Naive thymus-derived CD8-positive, alpha-beta T cell (primary cell): ENCODE data around the gene EMC7. TPM values are rescaled to one million over a fixed set of nuclear protein-coding genes. Genes with fewer than 3 reads are reported as not detected.
"Not testable (repeated sequence)": the region's sequence is repeated elsewhere in the genome, so short reads cannot be mapped to it uniquely, and the experiment has no call there.

ENCODE experiments used
- ATAC-seq, 2 donors: fragments of 150-1000 bp; cut with Tn5 transposase in 1 of 2; sonication (Bioruptor Pico), chemical (Tn5 transposase) in 1 of 2; 1 replicate in 1 of 2; 2 replicates in 1 of 2; pipeline ENCODE4 v1.10.0; 2021; ENCODE audit warnings: mild to moderate bottlenecking in 2 of 2, moderate library complexity in 2 of 2
- POLR2A ChIA-PET: fragments of 350-600 bp; sonication (Branson Sonifier 250); formaldehyde crosslinking; loops from one replicate; lab custom pipeline; 2021; ENCODE audit warnings: antibody characterized with exemption; lab: Charles Lee
- DNase-seq, 10 donors: peaks; one replicate each; pipeline versions ENCODE4 v3.0.0 to v3.0.0-alpha.2; 2020 to 2022
- H3K27ac Mint-ChIP-seq, 10 donors: one replicate each; pipeline ENCODE4 v1.8.0; 2020 to 2022; ENCODE audit warnings: mild to moderate bottlenecking in 10 of 10, mixed read lengths in 10 of 10, moderate library complexity in 4 of 10, inconsistent platforms in 1 of 10
- H3K27me3 Mint-ChIP-seq, 5 donors: one replicate each; pipeline ENCODE4 v1.8.0; 2021 to 2022; ENCODE audit warnings: mixed read lengths in 5 of 5
- H3K36me3 Mint-ChIP-seq, 3 donors: one replicate each; pipeline ENCODE4 v1.8.0; 2020 to 2022; ENCODE audit warnings: mixed read lengths in 3 of 3, mild to moderate bottlenecking in 2 of 3, inconsistent platforms in 1 of 3
- H3K4me1 Mint-ChIP-seq, 4 donors: one replicate each; pipeline ENCODE4 v1.8.0; 2021 to 2022; ENCODE audit warnings: mixed read lengths in 4 of 4
- H3K4me3 Mint-ChIP-seq, 10 donors: one replicate each; pipeline ENCODE4 v1.8.0; 2020 to 2022; ENCODE audit warnings: mild to moderate bottlenecking in 10 of 10, mixed read lengths in 10 of 10, moderate library complexity in 6 of 10, inconsistent platforms in 1 of 10
- H3K9me3 Mint-ChIP-seq, 9 donors: one replicate each; pipeline ENCODE4 v1.8.0; 2020 to 2022; ENCODE audit warnings: mixed read lengths in 9 of 9, mild to moderate bottlenecking in 3 of 9, inconsistent platforms in 1 of 9, moderate library complexity in 1 of 9
- polyA plus RNA-seq, 3 donors: library from polyadenylated mRNA; unstranded; fragments of 300-500 nt; fragmentation: Illumina TruSeq; gene quantifications; one replicate each; pipeline ENCODE4 v1.2.3, GENCODE V29; 2021
- total RNA-seq, 8 experiments: library from RNA in 2 of 8; stranded (reverse) in 2 of 8; gene quantifications; one replicate each; pipeline ENCODE4 v1.2.3 and lab custom pipeline; 2021 to 2026

EMC7 gene
- total RNA-seq, result 10 to 100 TPM; 32.9 TPM
- 100 to 1,000 TPM in 1 of 3 donors, 10 to 100 TPM in 2; 88.0 to 116 (median 91.5) TPM for polyA plus RNA-seq
- 15.8 to 41.0 (median 19.8) reads per million in 6 experiments for total RNA-seq (lab: John Stamatoyannopoulos, UW)

DNA sequence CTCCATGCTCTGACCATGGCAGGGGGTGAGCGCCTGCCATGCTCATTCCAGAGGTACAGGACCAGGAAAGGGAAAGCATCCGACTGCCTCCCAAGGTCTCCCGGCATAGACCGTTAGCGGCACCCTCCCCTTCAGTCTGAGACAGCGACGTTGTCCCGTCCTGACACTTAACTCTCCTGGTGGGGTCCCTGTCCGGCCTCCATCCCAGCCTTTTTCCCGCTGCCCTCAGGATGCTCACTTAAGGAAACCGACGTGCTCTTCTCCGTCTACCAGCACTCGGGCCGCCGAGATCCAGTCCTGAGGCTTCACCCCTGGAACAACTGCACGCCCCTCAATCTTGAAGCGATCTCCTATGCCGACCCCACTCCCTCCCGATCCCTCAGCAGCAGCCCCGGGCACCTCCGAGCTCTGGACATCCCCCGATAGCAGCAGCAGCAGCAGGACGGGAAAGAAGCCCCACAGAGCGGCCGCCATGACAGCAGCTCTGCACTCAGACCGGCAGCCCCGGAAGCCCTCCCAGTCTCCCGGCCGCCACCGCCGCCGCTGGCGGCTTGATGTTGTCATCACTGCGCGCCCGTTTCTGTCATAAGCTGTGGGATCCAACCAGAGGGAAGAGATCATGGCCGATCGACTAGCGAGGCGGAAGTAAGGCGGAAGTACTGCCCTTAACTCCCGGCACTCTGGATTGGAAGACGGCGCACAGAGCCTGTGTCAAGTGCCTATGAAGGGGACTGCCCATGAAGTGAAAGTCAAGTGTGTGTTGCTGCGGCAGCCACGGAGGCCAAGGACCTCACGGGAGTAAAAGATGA lies at the start of gene EMC7, which contains the start of gene PGBD4:
EMC7 (minus strand) TSS at position 497 of the 809 bp plus-strand sequence; CDS start at position 474, 23 bp downstream.
PGBD4 (plus strand) TSS at position 718 of the 809 bp plus-strand sequence. CDS start 449 bp downstream, outside the sequence.
- Mint-ChIP-seq H3K27me3 (no peaks in the 10 kb centered on the region), H3K4me1 (peaks cover 11 to 55% (median 40%) of the 10 kb centered on the region in 4 donors), H3K36me3 (peaks cover 10 to 18% (median 13%) of the 10 kb centered on the region in 3 donors), H3K4me3 (peak within 1 kb of the TSS; percentile 93 to 100 (median 99)), H3K9me3 (peaks cover 0 to 27% (median 18%) of the 10 kb centered on the region in 9 donors), H3K27ac (peak within 1 kb of the TSS; percentile 96 to 100 (median 98))
- peak; percentile 94 to 100 (median 99) for DNase-seq
- POLR2A ChIA-PET, result interaction anchor here (0.6 to 3.5 kb wide), 13 partner anchors 25 to 887 kb away, joined by 3 to 32 read pairs (median 4); partner anchors contain the start of genes AVEN, EMC4, GOLGA8A and GOLGA8B
- ATAC-seq, result peak; percentile 97 to 98

DNA sequence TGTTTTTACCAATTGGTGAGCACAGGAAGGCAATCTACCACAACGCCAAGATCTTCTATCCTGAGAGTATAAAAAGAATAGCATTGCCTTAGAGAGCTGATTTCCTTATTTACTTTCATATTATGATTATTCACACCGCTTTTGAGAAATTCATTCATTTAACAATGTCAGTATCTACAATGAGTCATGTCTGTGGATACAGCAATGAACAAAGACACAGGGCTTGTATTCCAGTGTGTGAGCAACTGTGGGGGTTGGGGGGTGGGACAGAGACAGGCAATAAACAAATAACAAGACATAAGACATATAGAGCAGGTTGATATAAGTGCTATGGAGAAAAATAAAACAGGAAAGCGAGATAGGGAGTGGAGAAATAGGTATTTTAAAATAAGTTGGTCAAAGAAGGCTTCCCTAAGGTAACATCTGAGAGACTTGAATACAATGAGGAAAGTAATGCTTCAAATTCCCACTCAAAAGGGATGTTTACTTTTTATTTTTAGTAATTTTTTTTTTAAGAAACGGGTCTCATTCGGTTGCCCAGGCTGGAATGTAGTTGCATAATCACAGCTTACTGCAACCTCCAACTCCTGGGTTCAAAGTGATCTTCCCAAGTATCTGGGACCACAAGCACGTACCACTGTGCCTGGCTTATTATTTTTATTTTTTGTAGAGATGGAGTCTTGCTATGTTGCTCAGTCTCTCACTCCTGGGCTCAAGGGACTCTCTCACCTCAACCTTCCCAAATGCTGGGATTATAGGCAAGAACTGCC lies 45.9 kb upstream of the EMC7 start:
- Mint-ChIP-seq H3K4me3 (no peak overlapping the region), H3K9me3 (no peaks in the 10 kb centered on the region), H3K27ac (peak overlapping the region in 2 of 10 donors; percentile 3 to 30), H3K36me3 (peaks cover 0 to 83% (median 19%) of the 10 kb centered on the region in 3 donors), H3K27me3 (no peaks in the 10 kb centered on the region), H3K4me1 (no peaks in the 10 kb centered on the region)
- DNase-seq, result no peak
- POLR2A ChIA-PET, result no interaction called here
- no peak for ATAC-seq

- no peaks in the 10 kb centered on the region for H3K27me3 Mint-ChIP-seq
- no peaks in the 10 kb centered on the region for H3K9me3 Mint-ChIP-seq
- DNase-seq (no peak), ATAC-seq (no peak)
- H3K36me3 Mint-ChIP-seq, result peaks cover 0 to 4% (median 4%) of the 10 kb centered on the region in 3 donors
- no peaks in the 10 kb centered on the region for H3K4me1 Mint-ChIP-seq
- POLR2A ChIA-PET, result no interaction called here
- no peak overlapping the region for H3K4me3 Mint-ChIP-seq
- no peak overlapping the region for H3K27ac Mint-ChIP-seq
Observed at GRCh38 chr15:34133511-34133910, 31.8 kb upstream of the EMC7 start.

- Mint-ChIP-seq H3K4me3 (no peak overlapping the region), H3K36me3 (peaks cover 0 to 3% (median 0%) of the 10 kb centered on the region in 3 donors), H3K4me1 (no peaks in the 10 kb centered on the region), H3K9me3 (peaks cover 0 to 2% (median 0%) of the 10 kb centered on the region in 9 donors), H3K27me3 (no peaks in the 10 kb centered on the region), H3K27ac (no peak overlapping the region)
- DNase-seq (no peak), ATAC-seq (no peak)
- POLR2A ChIA-PET, result no interaction called here
Observed at GRCh38 chr15:34132881-34133280, 31.2 kb upstream of the EMC7 start.

DNA sequence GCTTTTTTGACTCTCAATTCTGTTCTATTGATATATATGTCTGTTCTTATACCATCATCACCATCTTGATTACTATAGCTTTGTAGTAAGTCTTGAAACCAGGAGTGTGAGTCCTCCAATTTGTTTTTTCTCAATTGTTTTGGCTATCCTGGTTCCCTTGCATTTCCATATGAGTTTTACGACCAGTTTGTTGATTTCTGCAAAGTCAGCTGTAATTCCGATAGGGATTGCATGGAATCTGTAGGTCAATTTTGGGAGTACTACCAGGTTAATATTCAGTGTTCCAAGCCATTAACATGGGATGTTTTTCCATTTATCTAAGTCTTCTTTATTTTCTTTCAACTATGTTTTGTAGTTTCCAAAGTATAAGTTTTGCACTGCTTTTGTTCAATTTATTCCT lies 27.2 kb upstream of the EMC7 start:
- DNase-seq, result no peak
- no peak for ATAC-seq
- Mint-ChIP-seq H3K27me3 (no peaks in the 10 kb centered on the region), H3K4me1 (no peaks in the 10 kb centered on the region), H3K27ac (no peak overlapping the region), H3K36me3 (no peaks in the 10 kb centered on the region), H3K9me3 (peaks cover 0 to 9% (median 2%) of the 10 kb centered on the region in 9 donors), H3K4me3 (no peak overlapping the region)
- POLR2A ChIA-PET, result no interaction called here

- Mint-ChIP-seq H3K27ac (no peak overlapping the region), H3K4me3 (no peak overlapping the region), H3K4me1 (no peaks in the 10 kb centered on the region), H3K27me3 (peaks cover 0 to 5% (median 0%) of the 10 kb centered on the region in 5 donors), H3K36me3 (no peaks in the 10 kb centered on the region), H3K9me3 (peaks cover 0 to 9% (median 2%) of the 10 kb centered on the region in 9 donors)
- ATAC-seq, result no peak
- POLR2A ChIA-PET, result no interaction called here
- DNase-seq, result no peak
Observed at GRCh38 chr15:34126522-34126921, 24.9 kb upstream of the EMC7 start.

- DNase-seq (no peak), ATAC-seq (no peak)
- Mint-ChIP-seq H3K36me3 (no peaks in the 10 kb centered on the region), H3K4me1 (no peaks in the 10 kb centered on the region), H3K27ac (no peak overlapping the region), H3K27me3 (peaks cover under 1 to 7% (median 1%) of the 10 kb centered on the region in 5 donors), H3K9me3 (peaks cover 0 to 9% (median 2%) of the 10 kb centered on the region in 9 donors), H3K4me3 (no peak overlapping the region)
- POLR2A ChIA-PET, result no interaction called here
Observed at GRCh38 chr15:34125945-34126344, 24.3 kb upstream of the EMC7 start.

- peaks cover 0 to 1% (median 0%) of the 10 kb centered on the region in 4 donors for H3K4me1 Mint-ChIP-seq
- POLR2A ChIA-PET, result no interaction called here
- peaks cover 6 to 12% (median 10%) of the 10 kb centered on the region in 5 donors for H3K27me3 Mint-ChIP-seq
- H3K9me3 Mint-ChIP-seq, result peaks cover 0 to 9% (median 2%) of the 10 kb centered on the region in 9 donors
- H3K36me3 Mint-ChIP-seq, result no peaks in the 10 kb centered on the region
- ATAC-seq (no peak), DNase-seq (no peak)
- H3K27ac Mint-ChIP-seq, result no peak overlapping the region
- H3K4me3 Mint-ChIP-seq, result no peak overlapping the region
Observed at GRCh38 chr15:34124651-34125050, 23.0 kb upstream of the EMC7 start.

GRCh38 chr15:34122771-34123183 lies 21.1 kb upstream of the EMC7 start:
- Mint-ChIP-seq H3K9me3 (peaks cover 0 to 9% (median 1%) of the 10 kb centered on the region in 9 donors), H3K4me3 (no peak overlapping the region), H3K4me1 (peaks cover 0 to 1% (median 0%) of the 10 kb centered on the region in 4 donors), H3K27ac (no peak overlapping the region), H3K27me3 (peaks cover 6 to 13% (median 10%) of the 10 kb centered on the region in 5 donors), H3K36me3 (no peaks in the 10 kb centered on the region)
- DNase-seq (no peak), ATAC-seq (no peak)
- POLR2A ChIA-PET, result no interaction called here

DNA sequence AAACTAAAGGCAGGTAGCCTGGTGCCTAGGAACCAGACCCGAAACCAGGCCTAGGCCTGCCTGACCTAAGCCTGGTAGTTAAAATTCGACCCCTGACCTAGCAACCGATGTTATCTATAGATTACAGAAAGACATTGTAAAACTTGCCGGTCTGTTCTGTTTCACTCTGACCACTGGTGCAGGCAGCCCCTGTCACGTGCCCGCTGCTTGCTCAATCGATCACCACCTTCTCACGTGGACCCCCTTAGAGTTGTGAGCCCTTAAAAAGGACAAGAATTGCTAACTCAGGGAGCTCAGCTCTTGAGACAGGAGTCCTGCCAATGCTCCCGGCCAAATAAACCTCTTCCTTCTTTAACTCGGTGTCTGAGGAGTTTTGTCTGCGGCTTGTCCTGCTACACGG lies 20.1 kb upstream of the EMC7 start:
- H3K4me3 Mint-ChIP-seq, H3K27ac Mint-ChIP-seq, POLR2A ChIA-PET, H3K9me3 Mint-ChIP-seq, ATAC-seq, H3K36me3 Mint-ChIP-seq, DNase-seq, H3K4me1 Mint-ChIP-seq: not testable (repeated sequence)
- peaks cover 9 to 22% (median 15%) of the 10 kb centered on the region in 5 donors for H3K27me3 Mint-ChIP-seq

- POLR2A ChIA-PET, H3K9me3 Mint-ChIP-seq, DNase-seq, H3K27ac Mint-ChIP-seq, H3K36me3 Mint-ChIP-seq, H3K4me3 Mint-ChIP-seq, H3K4me1 Mint-ChIP-seq, ATAC-seq: not testable (repeated sequence)
- peaks cover 12 to 22% (median 16%) of the 10 kb centered on the region in 5 donors for H3K27me3 Mint-ChIP-seq
Observed at GRCh38 chr15:34120420-34120819, 18.8 kb upstream of the EMC7 start.

DNA sequence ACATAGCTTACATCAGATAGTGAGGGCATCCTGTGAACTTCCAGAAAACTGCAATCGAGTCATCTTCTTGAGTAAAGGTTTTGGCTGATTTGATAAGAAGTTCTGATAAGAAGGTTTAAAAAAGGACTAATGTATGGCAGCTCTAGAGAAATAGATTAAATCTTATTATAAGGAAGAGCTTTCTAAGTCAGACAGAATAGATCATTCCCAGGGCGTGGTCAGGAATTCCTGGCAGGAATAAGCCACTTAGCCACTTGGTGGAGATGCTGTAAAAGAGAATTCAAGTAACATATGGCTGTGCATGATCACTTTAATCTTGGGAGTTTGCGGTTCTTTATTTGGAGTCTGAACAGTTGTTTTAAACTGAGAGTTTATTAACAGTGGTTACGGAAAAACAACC lies 17.6 kb upstream of the EMC7 start:
- no peaks in the 10 kb centered on the region for H3K9me3 Mint-ChIP-seq
- peaks cover 0 to 1% (median 0%) of the 10 kb centered on the region in 4 donors for H3K4me1 Mint-ChIP-seq
- no peak overlapping the region for H3K4me3 Mint-ChIP-seq
- no peak overlapping the region for H3K27ac Mint-ChIP-seq
- ATAC-seq (no peak), DNase-seq (no peak)
- peaks cover 12 to 29% (median 17%) of the 10 kb centered on the region in 5 donors for H3K27me3 Mint-ChIP-seq
- H3K36me3 Mint-ChIP-seq, result no peaks in the 10 kb centered on the region
- POLR2A ChIA-PET, result no interaction called here
